Endothelial cell of umbilical vein (primary cell): ENCODE data around the gene CFAP77. TPM values are rescaled to one million over a fixed set of nuclear protein-coding genes. Genes with fewer than 3 reads are reported as not detected.

Experiments
- BruUV-seq: library from RNA; stranded (reverse); fragments of 400-500 nt; replicated peaks from 2 replicates; lab custom pipeline; 2021; lab: Mats Ljungman, UMichigan
- CTCF ChIA-PET: fragments of 300-600, 350-600 bp; sonication (Branson Sonifier 250); formaldehyde crosslinking; loops from one replicate; lab custom pipeline; 2021; ENCODE audit warnings: antibody characterized with exemption, inconsistent platforms; lab: Charles Lee
- POLR2A ChIA-PET: fragments of 300-600, 350-600 bp; sonication (Branson Sonifier 250); formaldehyde crosslinking; loops from one replicate; lab custom pipeline; 2021; ENCODE audit warnings: antibody characterized with exemption, inconsistent platforms; lab: Charles Lee
- DNase-seq: peaks from one replicate; pipeline ENCODE4 v3.0.0-alpha.2; 2011; ENCODE audit warnings: low read depth, low spot score
- FAIRE-seq: peaks from 2 replicates; lab custom pipeline; 2011; peaks lifted over from hg19 to GRCh38; lab: Jason Lieb, UNC
- H2AFZ ChIP-seq: 2 replicates; pipeline ENCODE4 v1.6.0; 2012; ENCODE audit warnings: low read depth, low read length, control low read depth, inconsistent platforms
- H3K27ac ChIP-seq: 2 replicates; pipeline ENCODE4 v1.5.1; 2011; ENCODE audit warnings: low read depth, mild to moderate bottlenecking, control low read depth, low read length, moderate library complexity; ENCODE audit not compliant: insufficient read depth
- H3K27me3 ChIP-seq, 2 experiments: 2 replicates each; pipeline versions ENCODE4 v1.6.0 to v1.6.1; 2011; ENCODE audit warnings: low read length in 2 of 2, mixed read lengths in 1 of 2; ENCODE audit not compliant: control insufficient read depth in 2 of 2, insufficient read depth in 2 of 2
- H3K36me3 ChIP-seq, 2 experiments: 2 replicates in 1 of 2; 3 replicates in 1 of 2; pipeline ENCODE4 v1.5.1; 2011; ENCODE audit warnings: low read length in 2 of 2, mild to moderate bottlenecking in 1 of 2, moderate library complexity in 1 of 2; ENCODE audit not compliant: control insufficient read depth in 2 of 2, insufficient read depth in 2 of 2; ENCODE audit errors: extremely low read depth in 1 of 2
- H3K4me1 ChIP-seq: 3 replicates; pipeline ENCODE4 v1.5.1; 2011; ENCODE audit warnings: mild to moderate bottlenecking, low read length; ENCODE audit not compliant: control insufficient read depth, insufficient read depth; ENCODE audit errors: extremely low read depth
- H3K4me2 ChIP-seq: 2 replicates; pipeline ENCODE4 v1.6.1; 2011; ENCODE audit warnings: low read length, control low read depth, mixed read lengths; ENCODE audit not compliant: insufficient read depth
- H3K4me3 ChIP-seq, 3 experiments: fragments of 200-600 bp in 1 of 3; sonication (generic), shearing (Covaris generic) in 1 of 3; replicated peaks in 1 of 3; 2 replicates each; pipeline ENCODE4 v1.5.1; 2011 to 2016; ENCODE audit warnings: control low read depth in 3 of 3, low read length in 3 of 3, mild to moderate bottlenecking in 2 of 3, inconsistent platforms in 1 of 3, low read depth in 1 of 3, moderate library complexity in 1 of 3; ENCODE audit not compliant: insufficient read depth in 1 of 3
- H3K79me2 ChIP-seq: 2 replicates; pipeline ENCODE4 v1.6.0; 2012; ENCODE audit warnings: low read length, inconsistent platforms; ENCODE audit not compliant: control insufficient read depth, insufficient read depth
- H3K9ac ChIP-seq: replicated peaks from 2 replicates; pipeline ENCODE3; 2011; ENCODE audit warnings: low read length, control low read depth; ENCODE audit not compliant: insufficient read depth; ENCODE audit errors: extremely low read depth
- H3K9me1 ChIP-seq: replicated peaks from 3 replicates; pipeline ENCODE4 v1.6.0; 2011; ENCODE audit warnings: mild to moderate bottlenecking, low read length; ENCODE audit not compliant: control insufficient read depth, insufficient read depth; ENCODE audit errors: extremely low read depth
- H3K9me3 ChIP-seq: replicated peaks from 2 replicates; pipeline ENCODE4 v1.5.1; 2012; ENCODE audit warnings: low read length, inconsistent platforms; ENCODE audit not compliant: control insufficient read depth, insufficient read depth
- H4K20me1 ChIP-seq: replicated peaks from 2 replicates; pipeline ENCODE3; 2011; ENCODE audit warnings: mild to moderate bottlenecking, low read length; ENCODE audit not compliant: control insufficient read depth, insufficient read depth; ENCODE audit errors: extremely low read depth
- EZH2 ChIP-seq: IDR thresholded peaks from 2 replicates; pipeline ENCODE4 v1.6.1; 2012; ENCODE audit warnings: borderline replicate concordance, low read depth, mild to moderate bottlenecking, moderate library complexity, low read length, inconsistent platforms; ENCODE audit not compliant: severe bottlenecking
- FOS ChIP-seq: IDR thresholded peaks from 2 replicates; pipeline ENCODE4 v1.6.1; 2011; ENCODE audit warnings: mild to moderate bottlenecking, low read length, moderate library complexity, borderline replicate concordance; ENCODE audit not compliant: insufficient read depth
- GATA2 ChIP-seq: IDR thresholded peaks from 2 replicates; pipeline ENCODE4 v1.7.0; 2011; ENCODE audit warnings: low read depth, mild to moderate bottlenecking, moderate library complexity, mixed read lengths, low read length; ENCODE audit not compliant: insufficient read length, insufficient read depth
- JUN ChIP-seq: IDR thresholded peaks from 2 replicates; pipeline ENCODE4 v1.6.1; 2011; ENCODE audit warnings: borderline replicate concordance, low read depth; ENCODE audit not compliant: insufficient read length, insufficient read depth
- MYC ChIP-seq: IDR thresholded peaks from one replicate; pipeline ENCODE4 v1.6.1; 2011; ENCODE audit warnings: mild to moderate bottlenecking, low read depth, low read length
- POLR2A ChIP-seq: IDR thresholded peaks from 2 replicates; pipeline ENCODE4 v1.6.1; 2012; ENCODE audit warnings: low read depth, mild to moderate bottlenecking, control low read depth, low read length
- POLR2AphosphoS5 ChIP-seq: IDR thresholded peaks from 2 replicates; pipeline ENCODE4 v1.6.1; 2012; ENCODE audit warnings: low read depth, mild to moderate bottlenecking, control low read depth, low read length, moderate library complexity; ENCODE audit not compliant: insufficient read depth
- dilution Hi-C: fragments of 300-500 bp; cut with MboI; formaldehyde crosslinking; loops from one replicate; pipeline ENCODE4 v1.15.0; 2019; ENCODE audit warnings: low sequenced_read_pairs; ENCODE audit not compliant: extremely low pct_ligation_motif_present
- intact Hi-C: fragments of 100-400 bp; cut with micrococcal nuclease; formaldehyde crosslinking; loops from one replicate; pipeline ENCODE4 v1.10.0; 2022
- polyA plus RNA-seq, 4 experiments: library from polyadenylated mRNA; depleted of rRNA in 3 of 4; stranded (reverse) in 3 of 4; unstranded in 1 of 4; fragments of >200 nt; gene quantifications; 2 replicates each; pipeline versions ENCODE4 v1.2.1 to v1.2.3, GENCODE V29; 2011 to 2012; ENCODE audit warnings: missing spikeins in 1 of 4
- total RNA-seq: library from RNA; stranded (reverse); gene quantifications from 2 replicates; pipeline ENCODE4 v1.2.3, GENCODE V29; 2021
- TF ChIP-seq, protein P1 (sequence below), 2 donors: IDR thresholded peaks; 1 replicate in 1 of 2; 2 replicates in 1 of 2; pipeline ENCODE4 v1.5.1; 2011; ENCODE audit warnings: low read length in 2 of 2, mild to moderate bottlenecking in 2 of 2, moderate library complexity in 2 of 2, control low read depth in 1 of 2, inconsistent platforms in 1 of 2, low read depth in 1 of 2; ENCODE audit not compliant: insufficient read depth in 1 of 2; ENCODE audit errors: extremely low read depth in 1 of 2
- TF ChIP-seq, protein P2 (sequence below): IDR thresholded peaks from 2 replicates; pipeline ENCODE4 v1.6.1; 2011; ENCODE audit not compliant: insufficient read depth, insufficient read length

Gene CFAP77
- total and polyA plus RNA-seq, 2 donors (not counting 3 experiments of a cell fraction or from before 2014, with no cell fraction given), result not detected

DNA sequence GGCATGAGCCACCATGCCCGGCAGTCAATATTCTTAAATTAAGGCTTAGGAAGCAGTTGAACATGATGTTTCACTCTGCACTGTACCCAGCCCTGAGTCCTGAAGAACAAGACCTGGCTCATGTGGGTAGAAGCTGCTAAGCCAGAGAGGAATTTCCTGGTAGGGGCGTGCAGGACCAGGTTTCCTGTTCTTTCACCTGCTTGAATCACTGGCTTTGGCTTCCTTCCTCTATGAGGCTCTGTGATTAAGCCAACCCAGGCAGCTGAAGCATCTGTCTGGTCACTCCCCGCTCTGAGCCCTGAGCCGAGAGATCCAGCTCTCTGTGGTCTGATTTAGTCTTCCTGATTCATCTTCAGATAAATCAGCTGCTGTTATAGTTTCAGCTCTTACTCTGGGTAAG is 29.1 kb downstream of the CFAP77 start:
- no peaks in the 10 kb centered on the region for H3K9me1 ChIP-seq
- no peaks in the 10 kb centered on the region for H3K9me3 ChIP-seq
- intact Hi-C loops (no loop called here), dilution Hi-C loops (no loop called here)
- no peak overlapping the region for H2AFZ ChIP-seq
- H3K79me2 ChIP-seq, result no peaks in the 10 kb centered on the region
- no peaks in the 10 kb centered on the region for H3K4me1 ChIP-seq
- no peak overlapping the region for H3K4me3 ChIP-seq
- H4K20me1 ChIP-seq, result no peaks in the 10 kb centered on the region
- H3K27ac ChIP-seq, result no peak overlapping the region
- ChIA-PET POLR2A (no interaction called here), CTCF (no interaction called here)
- peaks cover 3 to 7% of the 10 kb centered on the region in 2 experiments for H3K27me3 ChIP-seq
- DNase-seq, result no peak
- no peaks in the 10 kb centered on the region for H3K36me3 ChIP-seq
- no peak for TF ChIP-seq POLR2A
- TF ChIP-seq GATA2, result no peak
- FAIRE-seq, result no peak
- no peak overlapping the region for H3K9ac ChIP-seq
- H3K4me2 ChIP-seq, result no peak overlapping the region
- BruUV-seq, result no TSS peak

DNA sequence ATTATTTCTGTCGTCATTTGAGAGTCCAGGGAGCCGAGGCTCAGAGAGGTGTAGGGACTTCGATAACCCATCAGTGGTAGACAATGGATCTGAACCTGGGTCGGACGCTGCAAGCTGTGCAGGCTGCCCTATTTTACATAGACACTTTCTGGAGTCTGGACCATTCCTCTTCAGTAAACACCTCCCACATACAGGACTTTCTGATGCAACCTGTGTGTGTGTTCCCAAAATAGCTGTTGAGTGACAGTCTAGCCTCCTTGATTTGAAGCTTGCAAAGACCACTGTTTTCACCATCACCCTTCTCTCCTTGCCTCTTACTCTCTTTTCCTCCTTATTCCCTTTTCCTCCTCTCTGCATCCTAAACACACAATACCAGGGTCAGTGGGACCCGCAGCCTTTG is 30.7 kb downstream of the CFAP77 start:
- H3K4me1 ChIP-seq, result no peaks in the 10 kb centered on the region
- H3K79me2 ChIP-seq, result no peaks in the 10 kb centered on the region

More for the DNA sequence above, 30.7 kb downstream of the CFAP77 start:
- BruUV-seq, result no TSS peak
- POLR2A ChIA-PET, result no interaction called here
- Histone ChIP-seq H2AFZ (no peak overlapping the region), H3K4me2 (no peak overlapping the region), H4K20me1 (no peaks in the 10 kb centered on the region), H3K27ac (no peak overlapping the region), H3K9me3 (no peaks in the 10 kb centered on the region), H3K9ac (no peak overlapping the region), H3K4me3 (no peak overlapping the region), H3K27me3 (peaks cover 3 to 8% of the 10 kb centered on the region in 2 experiments), H3K9me1 (no peaks in the 10 kb centered on the region), H3K36me3 (no peaks in the 10 kb centered on the region)
- TF ChIP-seq, protein P1, sequence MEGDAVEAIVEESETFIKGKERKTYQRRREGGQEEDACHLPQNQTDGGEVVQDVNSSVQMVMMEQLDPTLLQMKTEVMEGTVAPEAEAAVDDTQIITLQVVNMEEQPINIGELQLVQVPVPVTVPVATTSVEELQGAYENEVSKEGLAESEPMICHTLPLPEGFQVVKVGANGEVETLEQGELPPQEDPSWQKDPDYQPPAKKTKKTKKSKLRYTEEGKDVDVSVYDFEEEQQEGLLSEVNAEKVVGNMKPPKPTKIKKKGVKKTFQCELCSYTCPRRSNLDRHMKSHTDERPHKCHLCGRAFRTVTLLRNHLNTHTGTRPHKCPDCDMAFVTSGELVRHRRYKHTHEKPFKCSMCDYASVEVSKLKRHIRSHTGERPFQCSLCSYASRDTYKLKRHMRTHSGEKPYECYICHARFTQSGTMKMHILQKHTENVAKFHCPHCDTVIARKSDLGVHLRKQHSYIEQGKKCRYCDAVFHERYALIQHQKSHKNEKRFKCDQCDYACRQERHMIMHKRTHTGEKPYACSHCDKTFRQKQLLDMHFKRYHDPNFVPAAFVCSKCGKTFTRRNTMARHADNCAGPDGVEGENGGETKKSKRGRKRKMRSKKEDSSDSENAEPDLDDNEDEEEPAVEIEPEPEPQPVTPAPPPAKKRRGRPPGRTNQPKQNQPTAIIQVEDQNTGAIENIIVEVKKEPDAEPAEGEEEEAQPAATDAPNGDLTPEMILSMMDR (IDR thresholded peaks at IDR 0.05; ENCODE audit: extremely low read depth in 1 of 2, insufficient read depth in 1 of 2, low read depth in 1 of 2, low read length in 2 of 2), result no peak
- TF ChIP-seq POLR2A (no peak), EZH2 (no peak), POLR2AphosphoS5 (no peak), FOS (no peak), JUN (no peak), GATA2 (no peak), MYC (no peak)
- TF ChIP-seq, protein P2, sequence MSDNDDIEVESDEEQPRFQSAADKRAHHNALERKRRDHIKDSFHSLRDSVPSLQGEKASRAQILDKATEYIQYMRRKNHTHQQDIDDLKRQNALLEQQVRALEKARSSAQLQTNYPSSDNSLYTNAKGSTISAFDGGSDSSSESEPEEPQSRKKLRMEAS, result no peak
- FAIRE-seq (no peak), DNase-seq (no peak)
- CTCF ChIA-PET, result no interaction called here
- intact Hi-C loops, result no loop called here
- dilution Hi-C loops, result no loop called here
